Activated T-helper 9 cell treated with anti-CD3 and anti-CD28 coated beads, Interleukin-2, amount 50 U/mL, for 16 hours (primary cell): ENCODE results near the gene DGKD.
"Not testable (repeated sequence)": the region's sequence is repeated elsewhere in the genome, so short reads cannot be mapped to it uniquely, and the experiment has no call there.

Experiments used
- DNase-seq: peaks from one replicate; pipeline ENCODE4 v3.0.0-alpha.2; 2020; ENCODE audit warnings: low read depth

The DGKD gene, protein sequence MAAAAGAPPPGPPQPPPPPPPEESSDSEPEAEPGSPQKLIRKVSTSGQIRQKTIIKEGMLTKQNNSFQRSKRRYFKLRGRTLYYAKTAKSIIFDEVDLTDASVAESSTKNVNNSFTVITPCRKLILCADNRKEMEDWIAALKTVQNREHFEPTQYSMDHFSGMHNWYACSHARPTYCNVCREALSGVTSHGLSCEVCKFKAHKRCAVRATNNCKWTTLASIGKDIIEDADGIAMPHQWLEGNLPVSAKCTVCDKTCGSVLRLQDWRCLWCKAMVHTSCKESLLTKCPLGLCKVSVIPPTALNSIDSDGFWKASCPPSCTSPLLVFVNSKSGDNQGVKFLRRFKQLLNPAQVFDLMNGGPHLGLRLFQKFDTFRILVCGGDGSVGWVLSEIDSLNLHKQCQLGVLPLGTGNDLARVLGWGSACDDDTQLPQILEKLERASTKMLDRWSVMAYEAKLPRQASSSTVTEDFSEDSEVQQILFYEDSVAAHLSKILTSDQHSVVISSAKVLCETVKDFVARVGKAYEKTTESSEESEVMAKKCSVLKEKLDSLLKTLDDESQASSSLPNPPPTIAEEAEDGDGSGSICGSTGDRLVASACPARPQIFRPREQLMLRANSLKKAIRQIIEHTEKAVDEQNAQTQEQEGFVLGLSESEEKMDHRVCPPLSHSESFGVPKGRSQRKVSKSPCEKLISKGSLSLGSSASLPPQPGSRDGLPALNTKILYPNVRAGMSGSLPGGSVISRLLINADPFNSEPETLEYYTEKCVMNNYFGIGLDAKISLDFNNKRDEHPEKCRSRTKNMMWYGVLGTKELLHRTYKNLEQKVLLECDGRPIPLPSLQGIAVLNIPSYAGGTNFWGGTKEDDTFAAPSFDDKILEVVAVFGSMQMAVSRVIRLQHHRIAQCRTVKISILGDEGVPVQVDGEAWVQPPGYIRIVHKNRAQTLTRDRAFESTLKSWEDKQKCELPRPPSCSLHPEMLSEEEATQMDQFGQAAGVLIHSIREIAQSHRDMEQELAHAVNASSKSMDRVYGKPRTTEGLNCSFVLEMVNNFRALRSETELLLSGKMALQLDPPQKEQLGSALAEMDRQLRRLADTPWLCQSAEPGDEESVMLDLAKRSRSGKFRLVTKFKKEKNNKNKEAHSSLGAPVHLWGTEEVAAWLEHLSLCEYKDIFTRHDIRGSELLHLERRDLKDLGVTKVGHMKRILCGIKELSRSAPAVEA

GRCh38 chr2:233353769-233354499 is at the start of gene DGKD:
TSS of gene DGKD (plus strand) at chr2:233354494. CDS start at chr2:233354519, 25 bp downstream.
- DNase-seq, result peak; percentile 78

- DNase-seq, result no peak
Observed at GRCh38 chr2:233307565-233307964, 46.7 kb upstream of the DGKD start, which contains the start of gene SAG. TSS of gene SAG (plus strand) at chr2:233307816. CDS start at chr2:233309190, 1,374 bp downstream.

DNA sequence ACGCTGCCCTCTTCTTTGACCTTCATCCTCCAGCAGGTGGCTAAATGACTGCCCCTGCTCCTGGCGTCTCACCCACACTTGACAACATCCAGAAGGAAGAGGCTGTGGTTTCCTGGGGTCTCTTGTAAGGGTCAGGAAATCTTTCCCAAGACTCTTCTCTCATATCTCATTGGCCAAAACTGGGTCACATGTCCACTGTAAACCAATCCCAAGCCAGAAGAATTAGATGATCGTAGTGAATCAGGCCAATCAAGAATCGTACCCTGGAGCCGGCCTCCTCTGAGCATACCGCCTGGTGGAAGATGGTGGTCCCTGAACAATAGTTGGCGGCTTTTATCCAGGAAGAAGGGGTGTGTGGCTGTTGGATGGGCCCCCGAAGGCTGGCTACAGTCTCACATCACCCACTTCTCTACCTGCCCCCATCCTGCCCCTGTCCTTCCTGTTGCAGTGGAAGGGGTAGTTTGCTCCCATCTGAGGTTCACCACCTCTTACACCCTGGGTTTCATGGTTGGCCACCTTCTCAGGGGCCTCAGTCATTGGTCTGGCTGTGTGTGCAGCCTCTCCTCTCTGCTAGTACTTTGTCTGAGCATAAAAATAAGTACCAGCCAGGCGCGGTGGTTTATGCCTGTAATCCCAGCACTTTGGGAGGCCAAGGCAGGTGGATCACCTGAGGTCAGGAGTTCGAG is 42.9 kb upstream of the DGKD start:
- DNase-seq, result no peak

- no peak for DNase-seq
Observed at GRCh38 chr2:233312874-233313273, 41.4 kb upstream of the DGKD start.

- no peak for DNase-seq
Observed at GRCh38 chr2:233314180-233314925, 39.9 kb upstream of the DGKD start.

- DNase-seq, result no peak
Observed at GRCh38 chr2:233317196-233317943, 36.9 kb upstream of the DGKD start.

- no peak for DNase-seq
Observed at GRCh38 chr2:233319256-233319655, 35.0 kb upstream of the DGKD start.

- DNase-seq, result no peak
Observed at GRCh38 chr2:233320470-233320869, 33.8 kb upstream of the DGKD start.

GRCh38 chr2:233321166-233321565 is 33.1 kb upstream of the DGKD start:
- DNase-seq, result no peak

- no peak for DNase-seq
Observed at GRCh38 chr2:233323851-233324250, 30.4 kb upstream of the DGKD start.

GRCh38 chr2:233325256-233325655 is 29.0 kb upstream of the DGKD start:
- no peak for DNase-seq

- no peak for DNase-seq
Observed at GRCh38 chr2:233325814-233326213, 28.5 kb upstream of the DGKD start.

DNA sequence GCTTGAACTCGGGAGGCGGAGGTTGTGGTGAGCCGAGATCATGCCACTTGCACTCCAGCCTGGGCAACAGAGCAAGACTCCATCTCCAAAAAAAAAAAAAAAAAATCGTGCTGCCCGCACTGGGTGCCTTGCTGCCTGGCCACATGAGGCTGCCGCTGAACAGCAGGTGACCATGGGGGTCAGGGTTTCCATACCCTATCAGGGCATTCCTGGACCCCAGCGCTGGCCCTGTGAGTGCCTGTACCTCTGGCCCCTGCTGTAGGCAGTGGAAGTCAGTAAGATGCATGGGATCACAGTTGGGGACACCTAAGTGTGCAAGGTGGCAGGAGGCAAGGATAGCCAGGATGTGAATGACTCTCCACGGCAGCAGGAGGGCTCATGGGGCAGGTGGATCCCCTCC is 27.8 kb upstream of the DGKD start:
- DNase-seq, result no peak

DNA sequence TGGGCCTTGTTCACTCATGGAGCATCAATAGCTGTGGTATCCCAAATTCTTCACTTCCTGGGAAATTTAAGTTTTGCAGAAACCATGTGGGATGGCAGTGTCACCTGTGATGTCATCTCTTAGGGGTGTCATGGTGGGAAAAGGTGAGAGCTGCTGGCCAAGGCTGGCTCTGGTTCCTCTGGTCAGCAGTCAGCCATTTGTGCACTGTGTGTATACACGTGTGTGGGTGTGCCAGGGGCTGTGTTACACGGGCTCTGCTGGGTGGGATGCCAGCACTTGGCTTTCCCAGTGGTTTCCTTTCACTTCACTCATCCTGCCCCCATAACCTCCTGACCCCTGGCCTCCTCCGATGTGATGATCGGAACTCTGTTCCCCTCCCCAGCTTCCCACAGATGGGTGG is 25.4 kb upstream of the DGKD start:
- DNase-seq, result no peak

GRCh38 chr2:233329489-233330135 is 24.7 kb upstream of the DGKD start:
- DNase-seq, result no peak

GRCh38 chr2:233331536-233331935 is 22.8 kb upstream of the DGKD start:
- DNase-seq, result peak; percentile 52

GRCh38 chr2:233332125-233332524 is 22.2 kb upstream of the DGKD start:
- no peak for DNase-seq

- DNase-seq, result no peak
Observed at GRCh38 chr2:233334915-233335314, 19.4 kb upstream of the DGKD start.

DNA sequence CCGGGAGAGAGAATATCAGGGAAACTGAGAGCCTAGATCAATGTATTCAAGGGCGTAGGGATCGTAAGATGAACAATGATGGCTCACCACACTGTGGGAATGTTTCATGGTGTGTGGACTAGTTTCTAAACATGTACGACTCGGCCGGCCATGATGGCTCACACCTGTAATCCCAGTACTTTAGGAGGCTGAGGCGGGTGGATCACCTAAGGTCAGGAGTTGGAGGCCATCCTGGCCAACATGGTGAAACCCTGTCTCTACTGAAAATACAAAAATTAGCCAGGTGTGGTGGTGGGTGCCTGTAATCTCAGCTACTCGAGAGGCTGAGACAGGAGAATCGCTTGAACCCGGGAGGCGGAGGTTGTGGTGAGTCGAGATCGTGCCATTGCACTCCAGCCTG is 18.2 kb upstream of the DGKD start:
- DNase-seq, result not testable (repeated sequence)
